Activated CD8-positive, alpha-beta T cell treated with anti-CD3 and anti-CD28 coated beads, Interleukin-2, amount 10 ng/mL, durations not matched to agents 7 days and 5 days (primary cell): ENCODE measurements around the gene ZPBP. TPM values are rescaled to one million over a fixed set of nuclear protein-coding genes. Genes with fewer than 3 reads are reported as not detected.

Experiments
- ATAC-seq: fragments of 150-1000 bp; cut with Tn5 transposase; one replicate; pipeline ENCODE4 v1.10.0; 2021; ENCODE audit warnings: moderate library complexity
- CTCF ChIA-PET: fragments of 350-600 bp; sonication (Branson Sonifier 250); formaldehyde crosslinking; loops from one replicate; lab custom pipeline; 2021; ENCODE audit warnings: antibody characterized with exemption; lab: Charles Lee
- POLR2A ChIA-PET: fragments of 350-600 bp; sonication (Branson Sonifier 250); formaldehyde crosslinking; loops from one replicate; lab custom pipeline; 2021; ENCODE audit warnings: antibody characterized with exemption; lab: Charles Lee
- DNase-seq: peaks from one replicate; pipeline ENCODE4 v3.0.0-alpha.2; 2020
- H3K27ac Mint-ChIP-seq: one replicate; pipeline ENCODE4 v1.8.0; 2021; ENCODE audit warnings: mild to moderate bottlenecking, mixed read lengths
- H3K27me3 Mint-ChIP-seq: one replicate; pipeline ENCODE4 v1.8.0; 2021; ENCODE audit warnings: low read depth, mixed read lengths
- H3K36me3 Mint-ChIP-seq: one replicate; pipeline ENCODE4 v1.8.0; 2021; ENCODE audit warnings: low read depth, mixed read lengths
- H3K4me1 Mint-ChIP-seq: one replicate; pipeline ENCODE4 v1.8.0; 2021; ENCODE audit warnings: low read depth, mixed read lengths
- H3K4me3 Mint-ChIP-seq: one replicate; pipeline ENCODE4 v1.8.0; 2021; ENCODE audit warnings: mild to moderate bottlenecking, mixed read lengths
- H3K9me3 Mint-ChIP-seq: one replicate; pipeline ENCODE4 v1.8.0; 2022; ENCODE audit warnings: mixed read lengths; ENCODE audit not compliant: insufficient read depth
- total RNA-seq, 2 experiments: library from RNA; stranded (reverse); gene quantifications; one replicate each; pipeline ENCODE4 v1.2.3, GENCODE V29; 2021

ZPBP gene
- total RNA-seq, 2 experiments from 2014 or later, result not detected

DNA sequence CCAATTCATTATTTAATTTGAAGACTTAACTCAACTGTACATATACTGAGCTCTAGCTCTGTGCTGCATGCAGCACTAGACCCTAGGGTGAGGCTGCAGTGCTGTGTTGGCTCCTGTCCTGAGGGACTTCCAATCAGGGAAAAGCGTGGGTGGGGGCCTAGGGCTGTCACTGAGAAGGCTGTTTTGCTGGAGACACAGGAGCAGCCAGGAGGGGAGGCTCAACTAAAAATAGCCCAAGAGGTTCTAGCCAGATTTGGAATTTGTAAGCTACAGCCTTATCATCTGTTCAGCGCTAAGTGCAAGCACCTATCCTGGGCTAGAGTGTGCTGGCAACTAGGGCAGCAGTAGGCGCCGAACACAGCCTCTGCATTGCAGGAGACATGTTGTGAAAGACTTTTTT is 198.5 kb downstream of the ZPBP start:
- Mint-ChIP-seq H3K4me1 (no peaks in the 10 kb centered on the region), H3K27me3 (no peaks in the 10 kb centered on the region), H3K9me3 (no peaks in the 10 kb centered on the region), H3K36me3 (no peaks in the 10 kb centered on the region), H3K4me3 (no peak overlapping the region), H3K27ac (no peak overlapping the region)
- DNase-seq, result no peak
- POLR2A ChIA-PET, result no interaction called here
- CTCF ChIA-PET, result no interaction called here
- ATAC-seq, result no peak

- H3K9me3 Mint-ChIP-seq, result no peaks in the 10 kb centered on the region
- ATAC-seq, result no peak
- H3K4me3 Mint-ChIP-seq, result no peak overlapping the region
- POLR2A ChIA-PET, result no interaction called here
- no peak overlapping the region for H3K27ac Mint-ChIP-seq
- no peaks in the 10 kb centered on the region for H3K27me3 Mint-ChIP-seq
- CTCF ChIA-PET, result no interaction called here
- no peaks in the 10 kb centered on the region for H3K4me1 Mint-ChIP-seq
- DNase-seq, result no peak
- no peaks in the 10 kb centered on the region for H3K36me3 Mint-ChIP-seq
Observed at GRCh38 chr7:49893131-49893530, 199.9 kb downstream of the ZPBP start.

DNA sequence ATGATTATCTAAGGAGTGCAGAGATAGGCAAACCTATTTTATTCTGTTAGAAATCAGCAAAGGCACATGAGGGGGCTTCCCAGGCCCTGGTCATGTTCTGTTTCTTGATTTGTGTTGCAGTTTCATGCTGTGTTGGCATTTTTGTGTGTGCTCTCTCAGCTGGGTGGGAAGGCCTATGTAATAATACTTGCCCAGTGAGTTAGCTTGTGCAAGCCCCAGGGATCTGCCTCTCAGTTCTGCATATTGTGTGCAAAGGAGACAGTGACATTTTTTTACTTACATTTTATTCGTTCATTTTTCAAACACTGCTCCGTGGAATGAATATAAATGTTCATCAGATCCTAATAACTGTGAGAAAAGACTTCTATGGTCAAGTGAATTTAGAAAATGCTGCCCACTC is 200.6 kb downstream of the ZPBP start:
- CTCF ChIA-PET, result no interaction called here
- Mint-ChIP-seq H3K27ac (no peak overlapping the region), H3K36me3 (no peaks in the 10 kb centered on the region), H3K27me3 (no peaks in the 10 kb centered on the region), H3K4me1 (no peaks in the 10 kb centered on the region), H3K4me3 (no peak overlapping the region), H3K9me3 (no peaks in the 10 kb centered on the region)
- POLR2A ChIA-PET, result no interaction called here
- no peak for ATAC-seq
- no peak for DNase-seq

Other genes starting within 250 kb of the ZPBP start
- gene IKZF1, start 211.5 kb upstream of the ZPBP start, total RNA-seq, result 100 to 1,000 TPM; 370 to 374 TPM